NCI-H1694 treated with DMSO at 0.1 percent for 48 hours (cell line): ENCODE results near the gene CNTNAP2.

Source experiments
- DNase-seq: peaks from one replicate; lab custom pipeline; 2025; lab: John Stamatoyannopoulos, UW

Gene CNTNAP2

DNA sequence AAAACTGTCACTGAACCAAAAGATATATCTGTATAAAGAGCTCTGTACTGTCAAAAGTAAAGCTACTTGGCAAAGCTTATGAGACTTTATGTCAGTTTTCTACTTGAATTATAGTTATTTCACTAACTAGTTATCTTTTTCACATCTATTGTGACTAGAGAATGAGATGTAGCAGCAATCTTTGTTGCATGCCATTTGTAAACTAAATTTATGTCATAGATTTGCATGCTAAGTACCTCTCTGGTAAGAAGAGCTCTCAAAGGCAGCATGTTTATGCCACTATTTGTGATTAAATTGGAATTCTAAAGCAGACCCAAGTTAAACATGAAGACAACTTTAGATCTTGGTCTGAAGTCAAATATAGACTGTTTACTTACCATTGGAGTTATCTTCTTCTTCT lies 300.6 kb downstream of the CNTNAP2 start:
- no peak for DNase-seq

DNA sequence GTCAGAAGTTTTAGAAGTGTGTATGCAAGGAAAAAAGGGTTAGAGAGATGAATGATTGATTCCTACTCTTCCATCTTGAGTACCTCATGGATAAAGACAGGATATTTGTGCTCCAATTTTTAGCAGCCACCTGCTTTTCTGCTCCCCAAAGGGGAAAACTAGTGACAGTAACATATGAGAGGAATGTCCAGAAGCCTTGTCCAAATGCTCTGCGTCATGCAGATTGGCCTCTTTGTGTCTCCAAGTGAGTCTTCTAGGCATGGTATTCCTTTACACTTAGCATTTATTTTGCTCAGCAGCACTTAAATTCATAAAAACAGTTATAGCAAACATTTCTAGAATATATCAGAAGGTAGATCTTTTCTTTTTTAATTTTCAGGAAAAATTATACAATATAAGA lies 306.8 kb downstream of the CNTNAP2 start:
- DNase-seq, result no peak

DNA sequence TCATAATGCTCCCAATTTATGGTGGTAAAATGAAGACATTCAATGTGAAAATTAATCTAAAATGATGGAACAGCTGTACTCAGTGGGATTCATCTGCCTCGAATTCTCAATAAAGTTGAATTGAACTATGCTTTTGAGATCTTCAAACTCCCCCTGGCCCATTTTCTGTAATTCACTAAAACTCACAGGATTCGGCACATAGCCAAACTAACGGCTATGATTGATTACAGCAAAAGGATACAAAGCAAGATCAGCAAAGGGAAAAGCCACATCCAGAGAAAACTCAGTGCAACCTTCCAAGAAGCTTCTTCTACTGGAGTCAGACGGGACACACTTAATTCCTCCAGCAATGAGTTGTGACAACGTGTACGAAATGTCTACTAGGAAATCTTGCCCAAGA lies 307.5 kb downstream of the CNTNAP2 start:
- no peak for DNase-seq

DNA sequence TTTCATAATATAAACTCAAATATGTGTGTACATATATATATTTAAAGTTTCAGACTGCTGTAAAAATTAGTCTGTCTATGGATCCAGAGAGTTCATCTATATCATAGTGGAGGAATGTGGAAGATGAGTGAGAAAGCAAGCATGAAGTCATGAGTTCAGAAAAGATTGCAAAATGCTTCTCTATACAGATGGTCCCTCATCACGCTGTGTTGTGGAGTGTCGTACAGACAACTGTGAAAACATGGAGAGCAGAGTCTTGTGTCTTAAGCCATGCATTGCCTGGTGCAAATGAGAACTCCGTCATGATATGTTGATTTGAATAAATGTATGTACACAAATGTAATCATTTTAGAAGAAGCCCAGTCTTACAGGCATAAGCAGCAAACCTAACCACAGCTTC lies 316.9 kb downstream of the CNTNAP2 start:
- DNase-seq, result no peak

DNA sequence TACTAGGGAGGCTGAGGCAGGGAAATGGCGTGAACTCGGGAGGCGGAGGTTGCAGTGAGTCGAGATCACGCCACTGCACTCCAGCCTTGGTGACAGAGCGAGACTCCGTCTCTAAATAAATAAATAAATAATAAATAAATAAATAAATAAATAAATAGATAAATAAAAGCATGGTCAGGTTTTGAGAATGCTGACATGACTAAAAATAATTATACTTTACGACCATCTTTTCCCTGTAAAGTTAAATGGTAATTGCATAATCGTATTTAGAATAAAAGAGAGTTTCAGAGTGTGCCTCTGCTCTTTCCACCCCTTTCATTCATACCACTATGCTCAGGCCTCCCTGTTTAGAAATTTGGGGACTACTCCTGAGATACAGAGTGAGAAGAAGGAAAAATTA lies 326.5 kb downstream of the CNTNAP2 start:
- no peak for DNase-seq

DNA sequence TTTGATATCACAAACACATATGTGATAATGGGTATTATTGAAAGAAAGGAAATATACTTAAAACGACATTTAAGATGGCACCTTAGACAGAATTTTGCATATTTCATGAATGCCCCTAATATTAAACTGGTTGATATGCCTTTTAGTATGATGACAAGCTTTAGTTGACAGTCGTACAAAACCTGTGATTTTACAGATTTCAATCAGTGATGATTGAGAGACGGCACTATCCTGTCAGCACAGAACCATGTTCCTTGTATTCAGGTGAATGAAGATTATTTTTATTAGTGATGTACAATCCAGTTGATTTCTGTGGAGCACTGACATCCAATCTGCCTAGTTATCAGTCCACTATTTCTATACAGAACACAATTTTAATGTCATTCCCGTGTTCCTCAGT lies 333.0 kb downstream of the CNTNAP2 start:
- DNase-seq, result no peak

DNA sequence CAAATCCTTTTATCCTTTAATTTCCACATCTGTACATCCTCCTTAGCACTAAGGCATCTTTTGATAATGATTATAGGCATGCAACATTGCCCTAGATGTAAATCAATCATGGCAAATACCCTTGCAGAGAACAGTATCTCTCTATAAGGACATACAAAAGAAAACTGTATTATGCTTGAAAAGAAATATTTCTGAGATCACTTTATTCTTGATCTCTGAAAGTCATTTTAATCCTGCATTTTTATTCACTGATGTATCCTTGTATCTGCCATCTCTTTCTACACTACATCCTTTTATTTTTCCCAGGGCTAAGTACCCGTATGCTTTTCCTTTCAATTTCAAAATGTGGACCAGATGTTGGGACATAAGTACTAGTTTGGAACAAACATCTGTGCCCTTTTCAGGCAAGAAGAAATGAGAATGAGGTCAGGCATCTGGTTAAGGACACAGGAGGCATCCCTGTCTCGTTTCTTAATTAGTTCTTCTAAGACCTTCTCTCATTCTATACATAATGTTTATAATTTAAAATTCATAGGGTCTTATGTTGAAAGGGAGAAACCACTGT lies 338.6 kb downstream of the CNTNAP2 start:
- no peak for DNase-seq

DNA sequence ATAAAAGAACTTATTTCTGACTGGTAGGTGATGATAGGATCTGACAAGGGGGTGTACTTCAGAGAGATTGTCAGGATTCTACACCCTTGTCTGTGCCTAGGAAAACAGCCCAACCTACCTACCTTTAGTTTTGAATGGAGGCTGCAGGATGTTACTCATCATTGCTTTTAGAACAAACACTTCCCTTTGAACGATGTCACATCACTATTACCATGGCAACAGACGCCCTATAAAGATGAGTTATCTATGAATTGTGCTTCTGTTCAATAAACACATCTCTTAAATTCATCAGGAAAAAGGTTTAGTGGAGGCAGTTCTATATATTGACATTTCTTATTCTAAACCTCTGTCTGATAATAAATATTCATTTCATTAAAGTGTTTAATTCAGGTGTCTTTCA lies 362.4 kb downstream of the CNTNAP2 start:
- DNase-seq, result no peak

DNA sequence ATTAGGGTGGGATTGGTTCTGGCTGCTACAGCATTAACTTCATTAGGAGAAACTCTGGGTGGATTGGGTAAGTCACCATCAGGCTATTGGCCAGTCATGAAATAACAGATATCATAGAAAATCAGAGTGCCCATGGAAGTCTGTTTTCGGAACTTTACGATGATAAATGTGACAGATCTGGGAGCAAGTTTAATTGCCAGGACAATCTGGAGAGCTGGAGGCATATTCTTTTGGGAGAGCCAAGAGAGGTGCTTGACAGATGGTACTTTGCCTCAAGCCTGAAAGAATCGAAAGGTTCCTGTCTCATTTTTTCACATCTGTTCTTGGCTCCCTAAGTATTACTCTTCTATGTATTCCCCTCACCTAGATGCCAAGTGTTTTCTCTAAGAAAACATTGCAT lies 369.9 kb downstream of the CNTNAP2 start:
- peak; percentile 88 for DNase-seq

DNA sequence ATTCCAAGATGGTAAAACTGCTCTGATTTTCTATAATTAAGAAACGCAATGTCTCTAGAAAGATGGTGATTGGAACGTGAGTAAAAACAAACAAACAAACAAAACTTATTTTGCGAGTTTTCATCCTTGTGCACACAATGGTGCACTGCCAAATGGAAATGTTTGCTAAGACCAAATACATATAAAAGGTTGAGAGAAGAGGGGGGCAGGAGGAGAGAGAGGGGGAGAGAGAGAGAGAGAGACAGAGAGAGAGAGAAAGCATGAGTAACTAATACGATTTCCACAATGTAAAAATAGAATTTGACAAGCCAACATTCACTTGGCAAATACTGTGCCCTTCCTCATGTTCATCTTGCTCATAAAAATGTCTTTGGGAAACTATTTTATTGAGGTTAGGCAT lies 375.4 kb downstream of the CNTNAP2 start:
- DNase-seq, result no peak

DNA sequence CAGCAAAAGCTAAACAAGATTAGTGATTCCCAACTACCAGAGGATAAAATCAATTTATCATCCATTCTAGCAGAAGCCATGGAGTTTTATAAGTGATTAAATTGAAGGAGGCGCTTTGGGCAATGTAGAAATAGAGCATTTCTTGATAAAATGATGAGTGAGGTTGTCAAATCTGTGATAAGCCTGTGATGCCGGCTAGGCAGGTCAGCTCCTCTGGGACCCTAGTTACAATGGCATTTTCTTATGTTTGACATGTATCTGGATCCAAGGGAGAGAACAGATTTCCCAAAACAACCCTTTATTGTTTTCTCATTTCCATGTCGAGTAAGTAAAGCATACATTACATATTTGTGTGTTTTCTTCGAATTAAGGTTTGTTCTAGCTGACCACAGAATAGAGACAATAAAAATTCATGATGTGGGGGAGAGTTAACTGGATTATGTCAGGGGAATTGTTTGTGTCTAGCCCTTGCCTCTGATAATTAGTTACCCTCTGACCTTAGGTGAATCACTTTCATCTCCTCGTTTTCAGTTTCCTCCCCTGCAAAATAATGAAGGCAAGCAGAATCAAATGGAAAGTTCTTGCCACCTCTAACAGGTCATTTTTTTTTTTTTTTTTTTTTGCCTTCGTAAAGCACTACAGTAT lies 378.5 kb downstream of the CNTNAP2 start:
- no peak for DNase-seq

DNA sequence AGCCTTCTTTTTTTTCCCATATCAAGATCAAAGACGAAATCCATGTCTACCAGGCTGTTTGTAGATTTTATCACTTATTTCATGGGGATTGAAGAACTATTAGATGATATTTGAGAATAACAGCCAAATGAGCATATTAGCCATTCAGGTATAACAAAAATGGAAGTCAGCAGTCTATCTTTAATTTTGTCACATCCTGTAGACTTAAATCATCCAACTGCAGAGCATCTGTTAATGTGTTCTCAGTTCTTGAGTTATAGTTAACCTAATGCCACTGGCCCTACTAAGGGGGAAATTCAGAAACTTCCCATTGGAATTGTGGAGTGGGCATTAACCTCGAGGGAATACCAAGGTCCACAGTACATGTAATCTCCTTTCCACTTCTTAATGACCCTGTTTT lies 380.1 kb downstream of the CNTNAP2 start:
- DNase-seq, result no peak

DNA sequence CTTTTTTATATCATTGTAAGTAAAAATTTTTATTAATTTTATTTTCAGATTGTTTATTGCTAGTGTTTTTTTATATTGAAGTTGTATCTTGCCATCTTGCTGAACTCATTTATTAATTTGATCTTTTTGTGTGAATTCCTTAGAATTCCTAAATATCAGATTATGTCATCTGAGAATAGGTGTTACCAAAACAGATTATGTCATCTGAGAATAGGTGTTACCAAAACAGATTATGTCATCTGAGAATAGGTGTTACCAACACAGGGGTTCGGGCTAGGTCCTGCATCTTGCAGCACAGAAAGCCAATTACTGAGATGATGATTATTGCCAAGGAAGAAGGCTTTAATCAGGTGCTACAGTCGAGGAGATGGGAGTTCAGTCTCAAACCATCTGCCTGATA lies 383.4 kb downstream of the CNTNAP2 start:
- no peak for DNase-seq

DNA sequence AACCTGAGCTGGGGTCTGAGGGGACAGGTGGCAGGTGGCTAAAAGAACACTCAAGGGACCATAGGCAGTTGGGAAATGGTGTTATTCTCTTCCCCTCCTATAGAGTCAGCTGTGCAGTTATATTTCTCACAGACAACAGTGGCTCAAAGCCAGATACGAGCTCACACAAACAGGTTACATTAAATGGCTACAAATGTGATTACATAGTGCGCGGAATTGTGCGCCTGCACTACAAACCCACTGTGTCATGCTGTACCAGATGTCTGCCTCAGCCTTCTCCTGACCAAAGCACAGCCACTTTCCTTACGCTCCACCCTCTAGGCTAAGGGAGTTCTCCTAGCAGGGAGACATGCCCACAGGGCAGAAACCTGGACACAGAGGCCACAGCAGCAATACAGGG lies 387.2 kb downstream of the CNTNAP2 start:
- no peak for DNase-seq

DNA sequence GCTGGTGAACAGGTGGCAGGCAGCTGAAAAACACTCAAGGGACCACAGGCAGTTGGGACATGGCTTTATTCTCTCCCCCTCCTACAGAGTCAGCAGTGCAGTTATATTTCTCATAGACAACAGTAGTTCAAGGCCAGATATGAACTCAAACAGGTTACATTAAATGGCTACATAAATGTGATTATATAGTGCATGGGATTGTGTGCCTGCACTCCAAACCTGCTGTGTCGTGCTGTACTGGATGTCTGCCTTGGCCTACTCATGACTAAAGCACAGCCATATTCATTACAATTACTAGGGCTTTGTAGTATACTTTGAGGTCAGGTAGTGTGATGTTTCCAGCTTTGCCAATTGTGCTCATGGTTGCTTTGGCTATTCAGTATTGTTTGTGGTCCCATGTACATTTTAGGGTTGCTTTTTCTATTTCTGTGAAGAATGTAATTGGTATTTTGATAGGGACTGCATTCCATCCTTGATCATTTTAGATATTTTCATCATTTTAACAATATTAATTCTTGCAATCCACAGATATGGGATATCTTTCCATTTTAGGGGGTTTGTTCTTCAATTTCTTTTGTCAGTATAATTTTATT lies 393.6 kb downstream of the CNTNAP2 start:
- no peak for DNase-seq

DNA sequence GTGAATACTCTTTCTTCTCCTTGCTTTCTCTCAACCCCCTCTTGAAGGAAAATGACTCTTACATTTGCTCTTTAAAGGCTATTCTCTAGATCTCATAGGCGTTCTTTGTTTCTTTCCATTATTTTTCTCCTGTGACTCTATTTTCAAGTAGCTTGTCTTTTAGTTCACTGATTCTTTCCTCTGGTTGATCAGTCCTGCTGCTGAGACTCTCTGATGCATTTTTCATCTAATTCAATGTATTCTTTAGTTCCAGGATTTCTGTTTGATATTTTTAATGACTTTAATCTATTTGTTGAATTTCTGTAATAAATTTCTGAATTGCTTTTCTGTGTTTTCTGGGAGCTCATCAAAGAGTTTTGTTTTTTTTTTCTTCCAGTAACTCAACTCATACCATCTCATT lies 397.7 kb downstream of the CNTNAP2 start:
- DNase-seq, result no peak

DNA sequence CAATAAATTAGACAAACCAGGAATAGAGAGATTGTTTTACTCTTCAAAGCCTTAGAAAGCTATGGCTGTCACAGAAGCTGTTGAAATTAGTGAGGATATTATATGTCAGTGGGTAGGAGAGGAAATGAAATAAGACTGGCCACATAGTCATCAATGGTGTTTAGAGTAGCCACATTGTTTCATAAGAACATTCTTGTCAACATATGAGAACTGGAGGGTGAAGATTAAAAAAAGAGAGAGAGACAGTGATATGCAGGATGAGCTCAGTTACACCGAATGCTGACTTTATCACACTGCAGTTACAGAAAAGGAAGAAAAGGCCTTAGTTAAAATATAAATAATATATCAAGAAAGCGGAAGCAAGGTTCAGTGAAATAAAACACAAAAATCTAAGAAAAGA lies 412.0 kb downstream of the CNTNAP2 start:
- DNase-seq, result no peak

DNA sequence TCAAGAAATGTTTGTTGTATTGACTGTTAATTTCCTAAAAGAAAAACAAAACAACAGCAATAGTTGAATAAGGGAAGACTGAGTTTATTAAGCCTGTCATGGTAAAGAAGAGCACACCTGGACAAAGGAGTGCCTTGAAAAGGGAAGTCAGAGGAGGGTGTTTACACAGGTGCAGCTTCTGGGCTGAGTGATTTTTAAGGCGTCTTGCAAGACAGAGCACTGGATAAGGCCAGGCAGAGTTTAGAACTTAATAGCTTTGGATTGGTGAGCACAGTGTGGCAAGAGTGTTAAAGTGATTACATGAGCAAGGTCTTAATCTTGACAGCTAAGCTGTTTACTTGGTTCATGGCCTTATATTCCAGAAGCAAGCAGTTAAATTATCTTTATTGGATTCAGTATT lies 423.2 kb downstream of the CNTNAP2 start:
- no peak for DNase-seq

DNA sequence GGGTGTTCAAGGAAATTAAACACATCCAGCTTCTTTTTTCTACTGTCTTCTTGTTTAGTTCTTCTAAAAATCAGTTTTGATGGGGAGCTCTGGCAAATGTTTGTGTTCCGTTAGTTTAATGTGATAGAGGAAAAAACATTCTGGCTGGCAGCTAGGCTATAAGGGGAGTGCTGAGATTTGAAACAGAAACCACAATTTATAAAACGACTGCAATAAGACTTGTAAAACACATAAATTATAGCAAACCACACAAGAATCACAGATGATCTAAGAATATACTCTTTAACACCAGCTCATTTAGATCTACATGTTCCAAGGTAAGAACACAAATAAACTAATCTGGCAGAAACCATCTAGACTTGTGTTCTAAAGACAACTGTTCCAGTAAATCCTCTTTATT lies 425.5 kb downstream of the CNTNAP2 start:
- DNase-seq, result no peak

DNA sequence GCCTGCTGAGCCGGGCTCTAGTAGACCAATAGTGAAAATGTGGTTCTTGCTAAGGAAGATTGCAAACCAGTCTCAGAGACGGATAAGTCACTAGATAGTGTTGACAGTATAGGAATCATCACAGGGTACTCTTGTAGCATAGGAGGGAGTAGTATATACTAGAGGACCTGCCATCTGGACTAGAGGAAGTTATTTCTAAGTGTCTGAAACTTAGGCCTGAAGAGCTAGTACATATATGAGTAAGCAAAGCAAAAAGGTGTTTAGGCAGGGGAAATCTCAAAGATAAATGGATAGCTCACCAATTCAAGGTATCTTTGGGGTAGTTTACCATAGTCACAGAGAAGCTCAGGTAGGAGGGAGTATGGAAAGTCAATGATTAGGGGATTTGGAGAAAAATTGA lies 428.1 kb downstream of the CNTNAP2 start:
- DNase-seq, result no peak

DNA sequence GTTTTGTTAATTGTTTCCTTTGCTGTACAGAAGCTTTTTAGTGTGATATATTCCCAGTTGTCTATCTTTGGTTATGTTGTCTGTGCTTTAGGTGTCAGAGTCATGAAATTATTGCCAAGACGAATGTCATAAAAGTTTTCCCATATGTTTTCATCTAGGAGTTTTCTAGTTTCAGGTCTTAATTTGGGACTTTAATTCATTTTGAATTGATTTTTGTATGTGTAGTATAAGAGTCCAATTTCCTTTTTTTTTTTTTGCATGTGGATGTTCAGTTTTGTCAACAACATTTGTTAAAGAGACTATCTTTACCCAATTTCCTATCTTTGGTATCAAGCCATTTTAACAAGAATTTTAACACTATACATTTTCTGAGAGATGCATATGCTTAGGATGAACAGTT lies 432.2 kb downstream of the CNTNAP2 start:
- no peak for DNase-seq

DNA sequence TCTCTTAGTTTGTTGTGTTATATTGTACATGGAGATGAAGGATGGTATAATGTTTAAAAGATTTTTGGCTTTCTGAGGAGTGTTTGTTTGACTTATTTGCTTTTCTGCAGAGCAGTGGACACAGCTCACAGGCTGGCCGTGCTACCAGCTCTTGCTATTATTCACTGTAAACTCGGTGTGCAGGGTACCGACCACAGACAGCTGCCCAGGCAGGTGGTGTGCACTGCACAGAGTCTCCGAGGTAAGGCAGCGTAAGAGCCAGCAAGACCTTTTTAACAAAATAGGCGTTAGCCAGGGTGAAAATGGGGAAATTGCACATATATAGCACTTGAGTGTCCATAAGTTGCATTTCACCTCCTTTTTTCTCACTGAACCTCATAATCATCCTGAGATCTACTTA lies 438.0 kb downstream of the CNTNAP2 start:
- no peak for DNase-seq

DNA sequence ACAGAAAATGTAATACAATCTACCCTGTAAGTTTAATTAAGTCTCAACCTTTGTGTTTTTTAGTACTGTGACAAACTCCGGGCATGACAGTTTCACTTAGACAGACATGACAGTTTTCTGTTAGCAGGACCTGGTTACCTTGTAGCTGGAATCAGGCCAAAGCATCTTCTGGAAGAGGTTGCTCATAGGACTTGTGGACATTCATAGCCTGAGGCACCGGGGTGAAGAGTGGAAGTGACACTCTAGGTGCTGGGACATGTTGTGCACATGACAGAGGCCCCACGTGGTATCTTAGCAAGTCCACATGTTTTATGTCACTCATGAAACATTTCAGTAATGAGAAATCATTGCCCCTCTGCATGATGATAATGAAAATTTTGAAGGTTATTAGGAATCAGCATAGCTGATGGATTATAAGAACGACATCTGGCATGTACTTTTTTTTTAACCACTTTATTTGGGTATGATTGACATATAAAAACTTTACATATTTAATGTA lies 441.4 kb downstream of the CNTNAP2 start:
- no peak for DNase-seq

DNA sequence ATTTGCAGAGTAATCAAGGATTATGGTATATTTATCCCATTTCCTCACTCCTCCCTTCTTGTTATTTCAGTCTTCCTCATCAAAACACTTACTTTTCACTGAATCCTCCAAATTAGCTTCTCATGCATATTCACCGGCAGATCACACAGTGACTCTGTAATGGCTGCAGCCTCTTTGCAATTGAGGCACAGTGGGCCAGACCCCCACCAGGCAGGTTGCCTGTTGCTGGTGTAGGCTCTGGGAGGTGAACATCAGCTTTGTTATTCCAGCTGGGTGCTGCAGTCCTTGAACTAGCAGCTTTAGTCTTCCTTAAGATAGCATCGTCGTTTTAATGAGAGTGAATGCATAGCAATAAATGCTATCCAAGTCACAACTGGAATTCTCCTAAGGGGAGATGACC lies 449.3 kb downstream of the CNTNAP2 start:
- no peak for DNase-seq
